SHP77 (cell line): Measurements from ENCODE around the gene MTNR1A.
A peak's percentile ranks its signal among the peaks of the same experiment; 100 is the strongest.

ENCODE experiments used
- DNase-seq, 2 experiments: peaks; one replicate each; lab custom pipeline; 2025; lab: John Stamatoyannopoulos, UW

Gene MTNR1A

GRCh38 chr4:186554914-186555827 is at the start of gene MTNR1A:
Gene MTNR1A (minus strand): TSS chr4:186555567. CDS start chr4:186555365, 202 bp downstream.
- peak; percentile 22 to 23 for DNase-seq

- DNase-seq, result peak; percentile 44 to 66
Observed at GRCh38 chr4:186604124-186604807, 48.9 kb upstream of the MTNR1A start.

DNA sequence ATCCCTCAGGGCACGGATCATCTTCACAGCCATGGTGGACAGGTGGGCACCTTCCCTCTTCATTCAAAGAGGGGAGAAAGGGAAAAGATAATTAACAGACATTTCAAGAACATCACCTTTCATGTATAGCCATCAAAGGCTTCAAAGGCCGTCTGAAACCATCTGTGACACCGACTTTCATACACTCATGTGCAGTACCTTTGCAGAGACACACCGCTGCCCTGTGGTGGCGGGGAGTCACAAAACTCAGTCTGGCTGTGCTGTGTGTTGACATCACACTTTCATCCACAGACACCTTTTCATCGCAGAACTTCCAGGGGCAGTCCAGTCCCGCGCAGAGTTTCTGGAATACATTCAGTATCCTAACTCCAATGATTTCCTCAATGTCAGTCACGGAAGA is 47.6 kb upstream of the MTNR1A start:
- DNase-seq, result no peak

DNA sequence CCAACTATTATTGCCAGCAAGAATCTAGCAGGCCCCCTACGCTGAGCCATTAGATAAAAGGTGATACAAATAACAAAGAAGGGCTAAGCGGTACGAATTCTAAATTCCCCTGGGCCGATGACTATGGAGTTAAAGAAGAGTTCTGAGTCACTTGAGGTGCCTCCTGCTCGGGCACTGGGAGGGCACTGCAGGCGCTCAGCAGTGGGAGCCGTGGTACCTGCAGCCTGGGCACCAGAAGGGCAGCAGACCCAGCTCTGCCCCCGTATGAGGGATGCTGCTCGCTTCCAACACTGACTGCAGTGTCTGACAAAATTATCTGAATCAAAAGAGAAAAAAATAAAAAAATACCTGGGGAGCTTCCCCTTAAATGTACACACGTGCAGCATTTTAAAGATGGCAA is 44.1 kb upstream of the MTNR1A start:
- DNase-seq, result no peak

DNA sequence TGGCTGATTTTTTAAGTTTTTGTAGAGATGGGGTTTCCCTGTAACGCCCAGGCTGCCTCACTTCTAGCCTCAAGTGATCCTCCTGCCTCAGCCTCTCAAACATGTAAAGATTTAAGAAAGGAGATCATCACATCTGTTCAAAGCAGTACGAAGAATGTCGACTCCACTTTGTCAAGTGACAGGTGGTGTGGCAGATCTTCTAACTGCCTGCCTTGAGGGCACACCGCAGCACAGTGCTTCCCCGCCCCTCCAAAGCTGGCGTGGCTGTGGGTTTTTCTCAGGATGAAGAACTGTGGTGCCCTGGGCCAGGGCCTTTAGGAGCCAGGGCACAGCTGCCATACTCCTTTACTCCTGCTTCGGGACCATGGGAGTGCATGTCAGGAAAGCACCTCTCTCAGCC is 43.3 kb upstream of the MTNR1A start:
- no peak for DNase-seq

GRCh38 chr4:186596850-186597390 is 41.6 kb upstream of the MTNR1A start:
- no peak for DNase-seq

DNA sequence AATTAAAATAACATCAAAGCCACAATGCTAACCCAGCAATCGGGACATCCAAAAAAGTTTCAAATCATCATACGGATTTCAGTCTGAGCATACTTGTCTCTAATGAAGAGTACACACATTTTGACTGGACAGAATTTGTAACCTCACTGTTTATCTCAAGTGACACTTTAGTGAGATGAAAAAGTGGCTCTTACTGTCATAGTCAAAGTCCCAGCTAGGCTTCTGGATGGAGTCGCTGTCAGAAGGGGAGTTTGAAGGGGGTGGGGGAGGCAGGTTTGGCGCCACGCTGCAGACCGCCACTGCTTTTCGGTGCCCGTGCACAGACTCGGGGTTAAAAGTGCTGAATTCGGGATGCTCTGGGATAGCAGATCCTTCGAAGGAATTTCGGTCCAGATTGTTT is 41.0 kb upstream of the MTNR1A start:
- DNase-seq, result no peak

GRCh38 chr4:186593587-186593973 is 38.2 kb upstream of the MTNR1A start:
- no peak for DNase-seq

DNA sequence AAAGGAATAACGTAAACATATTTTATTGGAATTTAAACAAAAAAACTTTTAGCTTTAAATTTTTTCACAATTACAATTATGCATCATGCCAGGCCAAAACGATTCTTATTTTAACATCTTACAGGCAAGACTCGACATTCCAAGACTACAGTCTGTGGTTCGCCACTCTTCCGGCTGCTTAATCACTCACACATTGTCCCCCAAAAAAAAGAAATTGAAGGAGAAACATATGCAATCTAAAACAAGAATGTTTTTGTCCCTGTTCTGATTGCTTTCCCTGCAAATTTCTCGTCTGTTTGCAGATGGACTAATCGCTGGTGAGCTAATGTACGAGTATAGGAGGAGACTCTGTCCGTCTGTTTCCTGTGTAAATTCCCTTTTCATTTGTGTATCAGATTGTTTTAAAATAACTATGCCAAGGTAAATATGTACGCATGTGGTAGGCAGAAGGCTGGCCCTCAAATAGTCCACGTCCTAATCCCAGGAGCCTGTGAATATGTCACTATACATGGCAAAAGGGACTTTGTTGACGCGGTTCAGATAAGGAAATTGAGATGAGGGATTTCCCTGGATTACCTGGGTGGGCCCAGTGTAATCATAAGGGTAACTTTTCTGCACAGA is 37.7 kb upstream of the MTNR1A start:
- no peak for DNase-seq

- DNase-seq, result no peak
Observed at GRCh38 chr4:186592445-186592844, 37.1 kb upstream of the MTNR1A start.

- DNase-seq, result no peak
Observed at GRCh38 chr4:186591651-186592050, 36.3 kb upstream of the MTNR1A start.

GRCh38 chr4:186588503-186588902 is 33.1 kb upstream of the MTNR1A start:
- DNase-seq, result no peak

- peak; percentile 1 to 12 for DNase-seq
Observed at GRCh38 chr4:186587416-186588018, 32.1 kb upstream of the MTNR1A start.

DNA sequence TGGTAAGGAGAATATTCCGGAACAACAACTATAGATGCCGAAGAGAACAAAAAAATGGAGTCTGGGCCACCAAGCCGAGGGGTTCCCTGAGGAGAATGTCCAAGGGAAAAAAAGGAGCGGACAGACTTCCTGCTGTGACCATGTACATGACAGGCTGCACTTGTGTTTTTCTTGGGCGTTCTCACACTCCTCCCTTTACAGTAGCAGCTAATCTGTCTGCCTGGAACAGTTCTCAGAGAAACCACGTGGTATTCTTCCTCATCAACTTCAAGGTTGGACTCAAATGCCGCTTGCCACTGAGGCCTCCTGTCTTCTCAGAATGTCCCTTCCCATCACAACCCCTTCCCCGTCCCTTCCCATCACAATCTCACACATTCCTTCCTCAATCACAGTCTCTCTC is 30.8 kb upstream of the MTNR1A start:
- DNase-seq, result no peak

DNA sequence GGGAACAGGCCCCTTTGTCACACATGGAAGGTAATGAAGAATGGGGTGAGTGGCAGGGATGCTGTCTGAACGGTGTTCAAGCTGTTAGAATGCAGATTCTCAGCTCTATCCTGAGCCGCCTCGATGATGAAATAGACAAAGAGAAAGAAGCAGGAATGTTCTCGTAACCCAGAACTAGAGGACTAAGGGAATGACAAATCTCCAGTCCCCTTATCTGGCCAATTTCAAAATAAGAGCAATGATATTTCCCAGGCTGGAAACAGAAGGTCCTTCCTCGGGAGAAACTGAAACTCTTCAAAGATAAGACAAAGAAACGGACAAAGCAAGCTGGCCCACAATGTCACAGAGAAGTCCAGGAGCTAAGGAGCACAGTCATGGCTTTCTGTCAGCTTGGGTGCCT is 29.5 kb upstream of the MTNR1A start:
- DNase-seq, result no peak

- no peak for DNase-seq
Observed at GRCh38 chr4:186581421-186581820, 26.1 kb upstream of the MTNR1A start.

- no peak for DNase-seq
Observed at GRCh38 chr4:186580669-186581068, 25.3 kb upstream of the MTNR1A start.

DNA sequence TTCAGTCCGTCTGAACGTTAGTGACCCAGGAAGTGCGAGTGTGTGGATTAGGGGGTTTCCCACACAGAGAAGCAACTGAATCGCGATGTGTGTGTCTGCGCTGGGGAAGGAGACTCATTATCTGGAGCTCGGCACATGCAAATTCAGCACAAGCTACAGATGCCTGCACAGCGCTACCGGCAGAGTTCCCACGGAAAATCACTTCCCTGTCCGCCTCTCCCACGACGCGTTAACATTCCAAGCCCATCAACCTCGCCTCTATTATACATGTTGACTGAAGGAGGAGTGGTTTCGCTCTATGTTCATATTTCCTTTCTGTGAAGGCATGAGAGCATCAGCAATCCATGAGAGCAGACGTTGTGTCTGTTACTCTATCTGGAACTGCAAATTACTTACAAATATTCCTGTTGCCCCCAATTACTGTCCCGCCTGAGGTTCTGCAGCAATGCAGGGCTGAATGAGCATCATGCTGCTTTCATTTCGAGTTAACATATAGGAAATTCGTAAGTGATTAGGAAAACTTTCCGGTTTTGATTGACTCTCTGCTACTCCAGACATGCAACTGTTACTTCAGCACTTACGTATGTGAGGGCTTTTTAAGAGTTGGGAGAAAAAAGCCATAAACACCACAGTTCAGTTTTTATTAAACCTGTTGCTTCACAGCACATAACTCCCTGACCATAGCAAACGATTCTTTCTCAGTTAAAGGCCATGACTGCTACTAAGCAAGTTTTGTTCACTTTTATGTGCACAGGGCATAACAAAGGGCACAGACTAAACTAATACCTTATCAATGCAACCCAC is 15.0 kb upstream of the MTNR1A start:
- DNase-seq, result no peak

- no peak for DNase-seq
Observed at GRCh38 chr4:186569533-186570192, 14.3 kb upstream of the MTNR1A start.

- no peak for DNase-seq
Observed at GRCh38 chr4:186566068-186566467, 10.7 kb upstream of the MTNR1A start.

DNA sequence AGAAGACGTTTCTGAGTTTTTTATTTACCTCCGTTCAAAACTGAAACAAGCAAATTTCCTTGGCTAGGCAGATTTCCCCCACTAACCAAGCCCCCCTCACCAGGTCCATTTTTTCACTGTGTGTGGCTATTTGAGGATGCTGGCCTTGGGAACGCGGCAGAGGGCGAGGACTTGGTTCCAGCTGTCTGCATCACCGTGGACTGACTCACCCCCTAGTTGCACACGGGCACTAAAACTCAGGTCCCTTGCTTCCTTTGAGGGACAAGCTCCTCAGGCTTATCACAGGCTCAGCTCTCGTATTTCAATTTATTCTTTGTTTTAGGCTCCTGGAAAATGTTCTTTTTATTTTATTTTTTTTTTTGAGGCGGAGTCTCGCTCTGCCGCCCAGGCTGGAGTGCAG is 8.4 kb upstream of the MTNR1A start:
- DNase-seq, result no peak
